GM12878 (cell line): Measurements from ENCODE around the gene CD86. TPM values are rescaled to one million over a fixed set of nuclear protein-coding genes. Genes with fewer than 3 reads are reported as not detected.

Experiments used
- ATAC-seq: fragments of 200-7000 bp; cut with Tn5 transposase; 3 replicates; pipeline ENCODE4 v1.9.1; 2020; ENCODE audit warnings: mild to moderate bottlenecking, moderate library complexity
- BruUV-seq: library from RNA; stranded (reverse); fragments of 400-500 nt; replicated peaks from 2 replicates; lab custom pipeline; 2021; lab: Mats Ljungman, UMichigan
- CTCF ChIA-PET: fragments of 300-600 bp; sonication (Branson Sonifier 250); formaldehyde crosslinking; extraction: SDS; loops from one replicate; lab custom pipeline; 2021; ENCODE audit warnings: inconsistent platforms; lab: Yijun Ruan, JAX
- POLR2A ChIA-PET: fragments of 350-600 bp; formaldehyde crosslinking; extraction: SDS; loops from one replicate; lab custom pipeline; 2021; ENCODE audit warnings: inconsistent platforms; lab: Charles Lee
- RAD21 ChIA-PET: fragments of 300-600 bp; sonication (Branson Sonifier 250); formaldehyde crosslinking; loops from one replicate; lab custom pipeline; 2023; ENCODE audit warnings: antibody characterized with exemption; ENCODE audit not compliant: unreplicated experiment; lab: Charles Lee
- SMC1A ChIA-PET: fragments of 300-600 bp; sonication (Branson Sonifier 250); formaldehyde crosslinking; loops from one replicate; lab custom pipeline; 2023; ENCODE audit not compliant: unreplicated experiment, uncharacterized antibody; lab: Charles Lee
- DNase-seq: peaks from one replicate; pipeline ENCODE4 v3.0.0-alpha.2; 2011; ENCODE audit warnings: low read depth, low spot score
- FAIRE-seq: peaks from 3 replicates; lab custom pipeline; 2011; peaks lifted over from hg19 to GRCh38; lab: Jason Lieb, UNC
- H2AFZ ChIP-seq: 2 replicates; pipeline ENCODE4 v1.6.0; 2011; ENCODE audit warnings: low read depth, low read length, control low read depth; ENCODE audit not compliant: control insufficient read depth
- H3K27ac ChIP-seq: 2 replicates; pipeline ENCODE4 v1.5.1; 2011; ENCODE audit warnings: control low read depth; ENCODE audit not compliant: control insufficient read depth, insufficient read depth
- H3K27me3 ChIP-seq, 2 experiments: replicated peaks in 1 of 2; 2 replicates each; pipeline versions ENCODE4 v1.6.0 to v1.6.1; 2011; ENCODE audit warnings: low read length in 1 of 2; ENCODE audit not compliant: control insufficient read depth in 2 of 2, insufficient read depth in 2 of 2
- H3K36me3 ChIP-seq, 2 experiments: 2 replicates each; pipeline ENCODE4 v1.5.1; 2011; ENCODE audit warnings: low read length in 1 of 2; ENCODE audit not compliant: control insufficient read depth in 2 of 2, insufficient read depth in 2 of 2
- H3K4me1 ChIP-seq: 2 replicates; pipeline ENCODE4 v1.6.1; 2011; ENCODE audit warnings: mild to moderate bottlenecking, low read length, moderate library complexity, mixed read lengths; ENCODE audit not compliant: control insufficient read depth, insufficient read depth
- H3K4me2 ChIP-seq: 2 replicates; pipeline ENCODE4 v1.6.0; 2011; ENCODE audit warnings: control low read depth; ENCODE audit not compliant: control insufficient read depth, insufficient read depth
- H3K4me3 ChIP-seq: fragments of 200-600 bp; sonication (generic); 2 replicates; pipeline ENCODE4 v1.5.1; 2016
- H3K79me2 ChIP-seq: 2 replicates; pipeline ENCODE4 v1.6.0; 2011; ENCODE audit warnings: low read length; ENCODE audit not compliant: control insufficient read depth, insufficient read depth
- H3K9ac ChIP-seq: 2 replicates; pipeline ENCODE4 v1.8.0; 2011; ENCODE audit warnings: low read length, control low read depth, mixed read lengths; ENCODE audit not compliant: control insufficient read depth, insufficient read depth
- H3K9me3 ChIP-seq: replicated peaks from 3 replicates; pipeline ENCODE4 v1.5.1; 2011; ENCODE audit warnings: mild to moderate bottlenecking, low read length; ENCODE audit not compliant: control insufficient read depth, insufficient read depth
- H4K20me1 ChIP-seq: 2 replicates; pipeline ENCODE4 v1.6.0; 2011; ENCODE audit not compliant: control insufficient read depth, insufficient read depth
- HDAC6 ChIP-seq: fragments of 200-600 bp; sonication (generic); IDR thresholded peaks from one replicate; pipeline ENCODE4 v1.8.0; 2017; ENCODE audit warnings: antibody characterized with exemption; ENCODE audit not compliant: unreplicated experiment
- MXI1 ChIP-seq: fragments of 150-350 bp; IDR thresholded peaks from 2 replicates; pipeline ENCODE4 v1.6.1; 2011; ENCODE audit warnings: low read depth, mild to moderate bottlenecking, inconsistent platforms, low read length, improper control_type of control experiment
- NBN ChIP-seq: fragments of 450-650 bp; IDR thresholded peaks from 2 replicates; pipeline ENCODE4 v1.6.1; 2016
- POLR2A ChIP-seq: IDR thresholded peaks from 2 replicates; pipeline ENCODE4 v1.6.1; 2011; ENCODE audit warnings: low read depth, mild to moderate bottlenecking, low read length
- POLR2AphosphoS5 ChIP-seq: IDR thresholded peaks from 2 replicates; pipeline ENCODE4 v1.6.1; 2011; ENCODE audit warnings: mild to moderate bottlenecking, low read length, inconsistent platforms
- POU2F2 ChIP-seq: IDR thresholded peaks from 3 replicates; pipeline ENCODE4 v1.6.1; 2011; ENCODE audit warnings: low read depth, mild to moderate bottlenecking, low read length, borderline replicate concordance
- RAD51 ChIP-seq: fragments of 450-650 bp; IDR thresholded peaks from 2 replicates; pipeline ENCODE4 v1.6.1; 2016; ENCODE audit warnings: moderate library complexity, mild to moderate bottlenecking, inconsistent platforms
- TBL1XR1 ChIP-seq: IDR thresholded peaks from 2 replicates; pipeline ENCODE4 v1.6.1; 2012; ENCODE audit warnings: low read depth, low read length, improper control_type of control experiment
- WRNIP1 ChIP-seq: IDR thresholded peaks from 2 replicates; pipeline ENCODE4 v1.6.1; 2011; ENCODE audit warnings: low read depth, low read length, improper control_type of control experiment, borderline replicate concordance
- ZNF622 ChIP-seq: fragments of 450-650 bp; IDR thresholded peaks from 2 replicates; pipeline ENCODE4 v1.6.1; 2017; ENCODE audit warnings: mild to moderate bottlenecking, inconsistent platforms
- ZZZ3 ChIP-seq: IDR thresholded peaks from 2 replicates; pipeline ENCODE4 v1.6.1; 2011; ENCODE audit warnings: low read depth; ENCODE audit not compliant: control insufficient read depth, insufficient read length
- WGBS: methylation state at CpG from one replicate; pipeline ENCODE4 v1.1.6; 2016; ENCODE audit warnings: low lambda C conversion rate; ENCODE audit not compliant: insufficient replicate concordance, insufficient coverage; ENCODE audit errors: missing lambda C conversion rate; 5-methylcytosine and 5-hydroxymethylcytosine counted together
- in situ Hi-C: fragments of 300-500 bp; cut with MboI; formaldehyde crosslinking; loops from 9 replicates; pipeline ENCODE4 v1.14.3; 2018; ENCODE audit warnings: mixed read lengths
- intact Hi-C: fragments of 100-400 bp; cut with micrococcal nuclease; formaldehyde crosslinking; loops from one replicate; pipeline ENCODE4 v1.14.2; 2022; ENCODE audit not compliant: unreplicated experiment
- polyA plus RNA-seq, 11 experiments: library from polyadenylated mRNA; depleted of rRNA in 4 of 11; unstranded in 6 of 11; stranded (reverse) in 5 of 11; fragments of >200 nt; fragmentation: Nextera tagmentation in 4 of 11; fragmentation: Illumina TruSeq in 1 of 11; extraction: Ambion mirVana in 4 of 11; extraction: Trizol in 1 of 11; gene quantifications; 1 replicate in 1 of 11; 2 replicates in 10 of 11; pipeline versions ENCODE4 v1.2.1 to v1.2.3, GENCODE V29; 2011 to 2016; ENCODE audit warnings: inconsistent platforms in 2 of 11, missing spikeins in 2 of 11, low read depth in 1 of 11
- total RNA-seq, 4 experiments: library from RNA; depleted of rRNA in 3 of 4; stranded (reverse); fragments of >200 nt in 3 of 4; fragmentation: Illumina TruSeq in 1 of 4; extraction: Trizol in 1 of 4; gene quantifications; 2 replicates each; pipeline versions ENCODE4 v1.2.1 to v1.2.3, GENCODE V29; 2013 to 2021
- TF ChIP-seq, protein P1 (sequence below): IDR thresholded peaks from 2 replicates; pipeline ENCODE4 v1.6.1; 2011; ENCODE audit warnings: low read depth, low read length, improper control_type of control experiment, borderline replicate concordance
- TF ChIP-seq, protein P2 (sequence below): fragments of 150-350 bp; IDR thresholded peaks from 2 replicates; pipeline ENCODE4 v1.6.1; 2014; ENCODE audit warnings: mild to moderate bottlenecking, low read depth, low read length
- TF ChIP-seq, protein P3 (sequence below): fragments of 450-650 bp; IDR thresholded peaks from 2 replicates; pipeline ENCODE4 v1.6.1; 2017; ENCODE audit warnings: mild to moderate bottlenecking, low read depth, inconsistent platforms; ENCODE audit not compliant: poor library complexity, severe bottlenecking
- TF ChIP-seq, protein P4 (sequence below): fragments of 450-650 bp; IDR thresholded peaks from 2 replicates; pipeline ENCODE4 v1.6.1; 2017; ENCODE audit warnings: low read depth, mild to moderate bottlenecking, moderate library complexity

Gene CD86
- total and polyA plus RNA-seq, 10 of the 15 experiments (the other 5 are each of a cell fraction or from before 2014, with no cell fraction given) = 40.9 to 100 (median 55.5) TPM

DNA sequence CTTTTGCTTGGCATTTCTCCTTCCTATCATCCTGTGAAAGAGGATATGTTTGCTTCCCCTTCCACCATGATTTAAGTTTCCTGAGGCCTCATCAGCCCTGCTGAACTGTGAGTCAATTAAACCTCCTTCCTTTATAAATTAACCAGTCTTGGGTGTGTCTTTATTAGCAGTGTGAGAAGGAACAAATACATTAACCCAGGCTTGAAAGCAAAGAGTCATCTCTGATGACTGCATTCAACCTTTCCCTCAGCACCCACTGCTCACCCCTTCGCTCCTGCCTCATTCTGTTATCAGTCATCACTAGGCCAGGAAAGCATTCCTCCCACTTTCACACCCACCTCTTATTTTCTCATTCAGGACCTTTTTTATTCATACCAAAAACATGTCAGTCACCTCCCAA is 68.7 kb downstream of the CD86 start (continued):
- no peak for TF ChIP-seq WRNIP1
- TF ChIP-seq, all 136 proteins: peak for 0

DNA sequence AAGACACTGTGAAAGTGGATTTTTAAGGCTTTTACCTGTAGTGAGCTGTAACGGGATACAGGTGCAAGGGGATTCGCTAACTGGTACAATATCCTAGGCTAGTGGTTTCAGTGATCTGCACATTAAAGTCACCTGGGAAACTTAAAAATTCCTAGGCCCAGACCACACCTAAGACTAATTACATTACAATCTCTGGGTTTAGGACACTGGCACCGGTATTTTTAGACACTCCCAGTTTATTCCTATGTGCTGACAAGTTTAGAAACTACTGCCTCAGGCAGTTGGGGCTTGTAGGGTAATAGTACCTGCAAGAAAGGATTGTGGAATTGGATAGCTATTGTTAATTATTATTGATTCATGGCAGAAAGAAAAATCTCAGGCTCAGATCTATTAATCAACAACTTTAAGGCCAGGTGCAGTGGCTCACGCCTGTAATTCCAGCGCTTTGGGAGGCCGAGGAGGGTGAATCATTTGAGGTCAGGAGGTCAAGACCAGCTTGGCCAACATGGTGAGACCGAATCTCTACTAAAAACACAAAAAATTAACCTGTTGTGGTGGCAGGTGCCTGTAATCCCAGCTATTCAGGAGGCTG is 77.9 kb downstream of the CD86 start:
- Histone ChIP-seq H2AFZ (no peak overlapping the region), H4K20me1 (no peaks in the 10 kb centered on the region), H3K79me2 (no peaks in the 10 kb centered on the region), H3K4me2 (no peak overlapping the region), H3K9ac (no peak overlapping the region), H3K36me3 (no peaks in the 10 kb centered on the region), H3K9me3 (no peaks in the 10 kb centered on the region; the same call in 2 of the 3 replicates), H3K27ac (no peak overlapping the region), H3K4me1 (no peaks in the 10 kb centered on the region), H3K4me3 (no peak overlapping the region), H3K27me3 (no peaks in the 10 kb centered on the region)
- DNase-seq (no peak), ATAC-seq (no peak), FAIRE-seq (no peak)
- TF ChIP-seq, protein P1, sequence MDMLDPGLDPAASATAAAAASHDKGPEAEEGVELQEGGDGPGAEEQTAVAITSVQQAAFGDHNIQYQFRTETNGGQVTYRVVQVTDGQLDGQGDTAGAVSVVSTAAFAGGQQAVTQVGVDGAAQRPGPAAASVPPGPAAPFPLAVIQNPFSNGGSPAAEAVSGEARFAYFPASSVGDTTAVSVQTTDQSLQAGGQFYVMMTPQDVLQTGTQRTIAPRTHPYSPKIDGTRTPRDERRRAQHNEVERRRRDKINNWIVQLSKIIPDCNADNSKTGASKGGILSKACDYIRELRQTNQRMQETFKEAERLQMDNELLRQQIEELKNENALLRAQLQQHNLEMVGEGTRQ = no peak
- no peak for TF ChIP-seq HDAC6
- TF ChIP-seq ZNF622 = no peak
- TF ChIP-seq POLR2A = no peak
- TF ChIP-seq, protein P2, sequence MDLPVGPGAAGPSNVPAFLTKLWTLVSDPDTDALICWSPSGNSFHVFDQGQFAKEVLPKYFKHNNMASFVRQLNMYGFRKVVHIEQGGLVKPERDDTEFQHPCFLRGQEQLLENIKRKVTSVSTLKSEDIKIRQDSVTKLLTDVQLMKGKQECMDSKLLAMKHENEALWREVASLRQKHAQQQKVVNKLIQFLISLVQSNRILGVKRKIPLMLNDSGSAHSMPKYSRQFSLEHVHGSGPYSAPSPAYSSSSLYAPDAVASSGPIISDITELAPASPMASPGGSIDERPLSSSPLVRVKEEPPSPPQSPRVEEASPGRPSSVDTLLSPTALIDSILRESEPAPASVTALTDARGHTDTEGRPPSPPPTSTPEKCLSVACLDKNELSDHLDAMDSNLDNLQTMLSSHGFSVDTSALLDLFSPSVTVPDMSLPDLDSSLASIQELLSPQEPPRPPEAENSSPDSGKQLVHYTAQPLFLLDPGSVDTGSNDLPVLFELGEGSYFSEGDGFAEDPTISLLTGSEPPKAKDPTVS = no peak
- TF ChIP-seq RAD51 = no peak
- TF ChIP-seq NBN = no peak
- no peak for TF ChIP-seq MXI1
- TF ChIP-seq POLR2AphosphoS5 = no peak
- no peak for TF ChIP-seq ZZZ3
- TF ChIP-seq, protein P3, sequence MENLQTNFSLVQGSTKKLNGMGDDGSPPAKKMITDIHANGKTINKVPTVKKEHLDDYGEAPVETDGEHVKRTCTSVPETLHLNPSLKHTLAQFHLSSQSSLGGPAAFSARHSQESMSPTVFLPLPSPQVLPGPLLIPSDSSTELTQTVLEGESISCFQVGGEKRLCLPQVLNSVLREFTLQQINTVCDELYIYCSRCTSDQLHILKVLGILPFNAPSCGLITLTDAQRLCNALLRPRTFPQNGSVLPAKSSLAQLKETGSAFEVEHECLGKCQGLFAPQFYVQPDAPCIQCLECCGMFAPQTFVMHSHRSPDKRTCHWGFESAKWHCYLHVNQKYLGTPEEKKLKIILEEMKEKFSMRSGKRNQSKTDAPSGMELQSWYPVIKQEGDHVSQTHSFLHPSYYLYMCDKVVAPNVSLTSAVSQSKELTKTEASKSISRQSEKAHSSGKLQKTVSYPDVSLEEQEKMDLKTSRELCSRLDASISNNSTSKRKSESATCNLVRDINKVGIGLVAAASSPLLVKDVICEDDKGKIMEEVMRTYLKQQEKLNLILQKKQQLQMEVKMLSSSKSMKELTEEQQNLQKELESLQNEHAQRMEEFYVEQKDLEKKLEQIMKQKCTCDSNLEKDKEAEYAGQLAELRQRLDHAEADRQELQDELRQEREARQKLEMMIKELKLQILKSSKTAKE = no peak
- TF ChIP-seq TBL1XR1 = no peak
- no peak for TF ChIP-seq POU2F2
- TF ChIP-seq, protein P4, sequence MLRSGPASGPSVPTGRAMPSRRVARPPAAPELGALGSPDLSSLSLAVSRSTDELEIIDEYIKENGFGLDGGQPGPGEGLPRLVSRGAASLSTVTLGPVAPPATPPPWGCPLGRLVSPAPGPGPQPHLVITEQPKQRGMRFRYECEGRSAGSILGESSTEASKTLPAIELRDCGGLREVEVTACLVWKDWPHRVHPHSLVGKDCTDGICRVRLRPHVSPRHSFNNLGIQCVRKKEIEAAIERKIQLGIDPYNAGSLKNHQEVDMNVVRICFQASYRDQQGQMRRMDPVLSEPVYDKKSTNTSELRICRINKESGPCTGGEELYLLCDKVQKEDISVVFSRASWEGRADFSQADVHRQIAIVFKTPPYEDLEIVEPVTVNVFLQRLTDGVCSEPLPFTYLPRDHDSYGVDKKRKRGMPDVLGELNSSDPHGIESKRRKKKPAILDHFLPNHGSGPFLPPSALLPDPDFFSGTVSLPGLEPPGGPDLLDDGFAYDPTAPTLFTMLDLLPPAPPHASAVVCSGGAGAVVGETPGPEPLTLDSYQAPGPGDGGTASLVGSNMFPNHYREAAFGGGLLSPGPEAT = no peak
- intact Hi-C loops = no loop called here
- in situ Hi-C loops = no loop called here
- ChIA-PET RAD21 (no interaction called here), SMC1A (interaction anchor here (0.7 to 1.4 kb wide), 2 partner anchors 16 to 125 kb away, joined by 3 read pairs; no protein-coding TSS in a partner anchor), CTCF (no interaction called here), POLR2A (no interaction called here)
- 71% methylated on average over 7 of the region's 7 CpGs for WGBS
- BruUV-seq = no TSS peak
